D721Med (cell line): ENCODE results near the gene ITGA8.

ENCODE experiments used
- DNase-seq: peaks from one replicate; pipeline ENCODE4 v3.0.0; 2011; ENCODE audit warnings: low spot score; ENCODE audit not compliant: insufficient read length
- FAIRE-seq: peaks from 2 replicates; lab custom pipeline; 2011; peaks lifted over from hg19 to GRCh38; lab: Jason Lieb, UNC
- CTCF ChIP-seq: IDR thresholded peaks from 2 replicates; pipeline ENCODE4 v1.5.1; 2012; ENCODE audit warnings: mild to moderate bottlenecking, control low read depth; ENCODE audit not compliant: insufficient read depth; ENCODE audit errors: missing control alignments

The ITGA8 gene

GRCh38 chr10:15485684-15486316 lies 233.9 kb downstream of the ITGA8 start:
- FAIRE-seq, result no peak
- no peak for TF ChIP-seq CTCF
- DNase-seq, result no peak

GRCh38 chr10:15485027-15485426 lies 234.7 kb downstream of the ITGA8 start:
- DNase-seq, result no peak
- no peak for TF ChIP-seq CTCF
- no peak for FAIRE-seq

- no peak for TF ChIP-seq CTCF
- DNase-seq (no peak), FAIRE-seq (no peak)
Observed at GRCh38 chr10:15484128-15484527, 235.6 kb downstream of the ITGA8 start.

- FAIRE-seq, result no peak
- no peak for TF ChIP-seq CTCF
Observed at GRCh38 chr10:15483215-15484075, 236.3 kb downstream of the ITGA8 start.

GRCh38 chr10:15482156-15482555 lies 237.6 kb downstream of the ITGA8 start:
- no peak for DNase-seq
- no peak for FAIRE-seq
- no peak for TF ChIP-seq CTCF

More at GRCh38 chr10:15483215-15484075, 236.3 kb downstream of the ITGA8 start:
- no peak for DNase-seq

- DNase-seq (no peak), FAIRE-seq (no peak)
- TF ChIP-seq CTCF, result no peak
Observed at GRCh38 chr10:15478950-15479349, 240.8 kb downstream of the ITGA8 start.

GRCh38 chr10:15478429-15478828 lies 241.3 kb downstream of the ITGA8 start:
- TF ChIP-seq CTCF, result no peak
- FAIRE-seq (no peak), DNase-seq (no peak)
